ENCODE measurements around the gene TIRAP.
"Not testable (repeated sequence)": the region's sequence is repeated elsewhere in the genome, so short reads cannot be mapped to it uniquely, and the experiment has no call there.

The TIRAP gene

DNA sequence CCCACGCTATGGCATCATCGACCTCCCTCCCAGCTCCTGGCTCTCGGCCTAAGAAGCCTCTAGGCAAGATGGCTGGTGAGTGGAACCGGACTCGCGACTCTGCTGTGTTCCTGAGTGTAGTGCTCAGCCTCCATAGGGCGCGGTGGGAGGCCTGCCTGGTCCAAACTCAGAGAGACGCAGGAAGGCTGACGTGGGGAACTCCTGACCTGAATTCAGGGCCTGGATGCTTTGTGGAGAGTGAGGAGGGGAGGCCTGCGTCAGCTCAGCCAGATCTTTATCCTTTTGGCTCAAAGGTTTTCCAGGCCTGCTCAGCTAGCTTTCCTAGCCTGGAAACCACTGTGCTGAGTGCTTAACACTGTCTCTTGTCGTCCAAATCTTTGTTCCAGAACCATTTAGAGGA, 8.0 kb downstream of the TIRAP start:
- DNase-seq, result no peak

- DNase-seq, result no peak
Observed at GRCh38 chr11:126293726-126294125, 10.8 kb downstream of the TIRAP start.

DNA sequence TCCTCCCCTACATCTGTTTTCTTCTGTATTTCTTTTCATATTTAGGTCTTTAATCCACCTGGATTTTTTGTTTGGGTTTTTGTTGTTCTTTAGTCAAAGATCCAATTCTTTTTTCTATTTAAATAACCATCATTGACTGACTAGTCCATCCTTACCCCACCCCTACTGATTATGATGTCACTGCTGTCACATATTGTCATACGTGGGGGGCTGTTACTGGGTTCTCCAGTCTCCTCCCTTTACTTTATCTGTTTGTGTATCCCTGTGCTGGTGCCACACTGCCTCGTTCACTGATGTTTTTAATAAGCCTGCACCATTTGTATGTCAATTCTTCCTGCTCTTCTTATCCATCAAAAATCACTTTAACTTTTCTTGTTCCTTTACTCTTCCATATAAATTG, 14.1 kb downstream of the TIRAP start:
- no peak for DNase-seq

- peak; percentile 97 for DNase-seq
Observed at GRCh38 chr11:126303623-126304456, 20.9 kb downstream of the TIRAP start, which contains the start of gene DCPS. TSS of gene DCPS (plus strand) at chr11:126304060. CDS start at chr11:126304081, 21 bp downstream.

DNA sequence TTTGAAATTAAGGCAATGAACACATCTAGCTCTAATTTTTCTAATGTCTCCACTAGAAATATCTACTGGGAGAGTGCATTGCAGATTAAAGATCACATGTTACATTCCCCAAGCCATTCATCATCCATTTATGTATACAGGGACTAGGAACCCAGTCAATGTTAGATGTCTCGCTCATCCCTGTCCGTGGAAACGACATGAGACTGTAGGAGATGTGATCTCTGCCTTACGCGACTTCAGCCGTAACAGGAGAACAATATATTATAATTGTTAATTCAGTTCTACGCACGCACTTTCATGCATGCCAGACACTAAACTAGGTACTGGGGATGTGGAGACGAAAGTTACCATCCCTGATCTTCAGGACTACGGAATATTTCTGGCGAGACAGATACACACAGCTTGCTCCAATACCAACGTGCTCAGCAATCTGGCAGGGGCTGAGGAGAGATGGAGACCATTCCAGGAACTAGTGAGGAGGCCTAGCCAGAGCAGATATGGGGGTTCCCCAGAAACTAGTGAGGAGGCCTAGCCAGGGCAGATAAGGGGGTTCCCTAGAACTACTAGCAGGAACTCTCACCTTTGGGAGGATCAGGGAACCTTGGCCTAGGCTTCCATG, 21.7 kb downstream of the TIRAP start:
- DNase-seq, result no peak

DNA sequence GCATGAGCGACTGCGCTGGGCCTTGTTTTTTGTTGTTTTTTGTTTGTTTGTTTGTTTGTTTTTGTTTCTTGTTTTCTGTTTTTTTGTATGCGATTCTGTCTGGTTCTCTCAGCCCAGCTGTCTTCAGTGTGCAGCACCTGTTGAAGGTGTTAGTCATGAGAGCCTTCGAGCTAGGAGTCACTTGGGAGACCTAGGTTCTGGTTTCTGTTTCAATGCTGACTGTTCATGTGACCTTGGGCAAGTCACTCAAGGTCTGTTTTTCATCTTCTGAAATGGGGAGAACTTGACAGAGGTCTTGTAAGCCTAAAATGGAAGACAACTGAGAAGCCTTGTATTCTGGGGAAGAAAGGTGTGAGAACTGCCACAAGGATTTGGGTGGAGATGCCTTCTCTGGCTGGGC, 22.8 kb downstream of the TIRAP start:
- no peak for DNase-seq

DNA sequence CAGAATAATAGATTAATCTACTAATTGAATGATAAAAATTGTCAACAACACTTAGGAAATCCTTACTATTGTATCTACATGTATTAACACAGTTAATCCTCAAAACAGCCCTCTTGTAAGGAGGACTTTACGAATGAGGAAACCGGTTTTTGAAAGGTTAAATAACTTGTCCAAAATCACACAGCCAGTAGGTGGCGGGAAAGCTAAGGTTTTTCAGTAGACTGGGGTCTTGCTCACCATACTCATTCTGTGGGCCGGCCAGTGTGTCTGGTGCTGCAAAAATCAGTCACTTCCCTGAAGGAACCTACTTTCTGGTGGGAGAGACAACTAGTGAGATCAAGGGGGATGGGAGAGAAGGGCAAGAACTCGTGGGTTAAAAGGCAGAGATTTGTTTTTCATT, 24.8 kb downstream of the TIRAP start:
- DNase-seq, result peak; percentile 87

- DNase-seq, result no peak
Observed at GRCh38 chr11:126308271-126308671, 25.4 kb downstream of the TIRAP start.

- DNase-seq, result not testable (repeated sequence)
Observed at GRCh38 chr11:126308771-126309170, 25.9 kb downstream of the TIRAP start.

DNA sequence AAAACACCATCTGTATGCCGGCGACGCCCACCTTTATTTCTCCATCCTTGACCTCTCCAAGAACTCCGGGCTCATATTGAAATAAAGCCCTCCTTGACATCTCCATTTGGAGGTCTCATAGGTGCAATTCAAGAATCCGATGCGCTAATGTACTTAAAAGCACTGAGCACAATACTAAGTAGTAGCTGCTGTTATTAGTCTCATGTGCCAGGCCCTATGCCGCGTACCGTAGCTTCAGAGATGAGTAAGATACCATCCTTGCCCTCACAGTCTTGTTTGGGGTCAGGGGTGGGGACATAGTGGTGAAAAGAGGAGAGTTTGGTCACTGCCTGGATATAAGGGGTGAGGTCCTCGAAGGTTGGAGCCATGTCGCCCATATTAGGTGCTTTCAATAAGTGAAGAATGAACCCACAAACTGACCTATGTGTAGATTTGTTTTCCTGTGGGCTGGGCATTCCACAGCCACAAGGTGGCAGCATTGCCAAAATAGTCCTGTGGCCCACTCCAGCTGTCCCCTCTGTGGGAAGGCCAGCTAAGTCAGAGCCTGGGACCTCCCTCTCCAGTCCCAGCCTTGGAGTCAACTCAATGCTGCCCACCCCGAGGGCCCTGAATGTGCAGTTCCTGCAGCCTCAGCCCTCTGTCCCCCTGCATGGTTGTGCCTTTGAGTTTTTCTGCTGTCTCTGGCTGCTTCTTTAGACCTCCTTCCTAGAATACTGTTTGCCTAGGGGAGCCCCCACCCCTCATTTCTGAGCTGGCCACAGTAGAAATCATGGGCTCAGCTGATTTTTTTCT, 27.5 kb downstream of the TIRAP start:
- DNase-seq, result peak; percentile 90

- DNase-seq, result no peak
Observed at GRCh38 chr11:126310992-126311310, 28.1 kb downstream of the TIRAP start.

DNA sequence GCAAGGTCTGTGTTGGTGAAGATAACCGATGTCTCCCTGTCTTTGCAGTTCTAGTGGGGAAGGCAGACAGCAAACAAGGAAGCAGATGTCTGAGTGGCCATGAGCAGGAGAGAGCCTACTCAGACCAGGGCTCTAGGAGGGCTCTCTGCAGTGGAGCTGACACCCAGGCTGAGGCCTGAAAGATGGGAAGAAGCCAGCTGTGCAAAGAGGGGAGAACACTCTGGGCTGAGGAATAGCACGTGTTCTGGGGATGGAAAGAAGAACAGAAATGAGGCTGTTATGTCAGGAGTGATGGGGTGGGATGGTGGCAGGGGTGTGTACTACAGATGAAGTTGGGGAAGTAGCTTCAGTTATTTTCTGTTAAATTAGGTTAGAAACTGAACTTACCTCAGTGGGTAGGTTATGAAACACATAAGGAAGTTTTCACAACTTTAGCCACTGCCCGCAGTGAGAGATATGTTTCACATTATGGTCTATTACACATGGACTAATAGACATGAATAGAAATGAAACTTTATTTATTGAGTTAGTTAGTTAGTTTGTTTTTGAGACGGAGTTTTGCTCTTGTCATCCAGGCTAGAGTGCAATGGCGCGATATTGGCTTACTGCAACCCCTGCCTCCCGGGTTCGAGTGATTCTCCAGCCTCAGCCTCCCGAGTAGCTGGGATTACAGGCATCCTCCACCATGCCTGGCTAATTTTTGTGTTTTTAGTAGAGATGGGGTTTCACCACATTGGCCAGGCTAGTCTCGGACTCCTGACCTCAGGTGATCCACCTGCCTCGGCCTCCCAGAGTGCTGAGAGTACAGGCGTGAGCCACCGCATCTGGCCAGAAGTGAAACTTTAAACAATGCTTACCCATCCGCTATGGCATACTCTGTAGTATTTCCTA, 28.8 kb downstream of the TIRAP start:
- no peak for DNase-seq

DNA sequence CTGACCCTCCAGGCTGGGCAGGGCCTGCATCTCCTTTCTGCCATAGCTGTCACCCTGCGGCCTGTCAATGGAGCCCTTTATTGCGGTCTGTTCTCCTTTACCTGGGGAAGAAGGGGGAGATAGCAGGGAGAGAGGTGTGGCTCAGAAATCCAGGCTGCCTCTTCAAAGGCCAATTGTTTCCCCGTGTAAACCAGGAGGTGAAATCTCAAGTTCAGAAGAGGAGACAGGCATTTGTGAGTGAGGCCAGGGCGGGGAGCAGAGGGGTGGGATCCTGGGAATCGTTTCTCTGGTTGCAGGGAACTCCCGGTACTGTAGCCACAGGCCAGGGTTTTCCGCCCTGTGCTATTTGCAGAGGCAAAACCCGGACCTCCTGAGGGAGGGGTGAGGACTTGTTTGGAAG, 30.1 kb downstream of the TIRAP start:
- DNase-seq, result peak; percentile 77

GRCh38 chr11:126313826-126314225, 30.9 kb downstream of the TIRAP start:
- no peak for DNase-seq

DNA sequence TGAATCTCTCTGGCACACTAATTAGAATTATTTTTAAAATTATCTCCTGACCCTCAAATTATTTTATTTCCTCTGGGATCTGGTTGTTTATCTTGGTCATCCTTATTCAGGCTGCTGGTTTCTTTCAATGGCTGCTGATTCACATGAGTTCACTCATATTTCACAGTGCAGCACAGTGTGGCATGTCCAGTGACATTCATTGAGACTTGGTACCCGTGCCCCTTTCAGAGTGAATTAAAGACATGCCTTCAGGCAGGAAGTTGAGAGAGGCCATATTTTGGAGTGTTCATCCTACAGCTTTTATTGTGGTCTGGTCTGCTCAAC, 34.5 kb downstream of the TIRAP start:
- no peak for DNase-seq

DNA sequence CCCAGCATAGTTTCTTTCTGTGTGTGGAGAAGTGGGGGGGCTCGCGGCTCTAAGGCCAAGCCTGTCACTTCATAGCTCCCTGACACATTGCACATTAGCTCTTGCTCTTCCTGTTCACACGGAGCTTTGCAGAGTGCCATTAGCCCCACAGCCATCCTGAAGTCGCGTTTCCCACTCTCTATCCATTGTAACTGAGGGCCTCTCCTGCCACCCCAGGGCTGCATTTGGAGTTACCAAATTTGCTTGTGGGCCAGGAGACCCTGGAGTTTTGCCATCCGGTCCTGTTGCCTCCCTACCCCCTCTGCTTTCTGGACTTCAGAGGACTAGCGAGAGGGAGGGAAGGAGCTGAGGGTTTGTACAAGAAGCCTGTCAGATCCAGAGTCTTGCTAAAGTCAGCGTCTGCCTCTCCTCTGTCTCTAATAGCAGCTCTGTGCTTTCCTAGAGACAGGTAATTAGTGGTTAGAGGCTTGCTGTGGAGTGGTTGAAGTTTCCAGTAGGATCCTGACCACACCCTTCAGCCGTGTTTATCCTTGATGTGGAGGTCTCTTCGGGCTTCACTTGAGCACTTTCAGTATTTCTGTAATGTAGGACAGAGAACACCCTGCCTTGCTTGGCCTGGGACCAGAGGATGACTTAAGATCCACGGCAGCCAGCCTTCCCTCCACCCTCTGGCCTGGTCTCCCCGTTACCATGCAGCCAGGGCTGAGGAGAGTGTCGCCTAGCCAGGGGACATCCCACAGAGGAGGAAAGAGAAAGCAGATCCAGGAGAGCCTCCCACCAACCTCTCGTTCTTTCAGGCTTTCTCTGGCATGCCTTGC, 35.1 kb downstream of the TIRAP start:
- peak; percentile 87 for DNase-seq

DNA sequence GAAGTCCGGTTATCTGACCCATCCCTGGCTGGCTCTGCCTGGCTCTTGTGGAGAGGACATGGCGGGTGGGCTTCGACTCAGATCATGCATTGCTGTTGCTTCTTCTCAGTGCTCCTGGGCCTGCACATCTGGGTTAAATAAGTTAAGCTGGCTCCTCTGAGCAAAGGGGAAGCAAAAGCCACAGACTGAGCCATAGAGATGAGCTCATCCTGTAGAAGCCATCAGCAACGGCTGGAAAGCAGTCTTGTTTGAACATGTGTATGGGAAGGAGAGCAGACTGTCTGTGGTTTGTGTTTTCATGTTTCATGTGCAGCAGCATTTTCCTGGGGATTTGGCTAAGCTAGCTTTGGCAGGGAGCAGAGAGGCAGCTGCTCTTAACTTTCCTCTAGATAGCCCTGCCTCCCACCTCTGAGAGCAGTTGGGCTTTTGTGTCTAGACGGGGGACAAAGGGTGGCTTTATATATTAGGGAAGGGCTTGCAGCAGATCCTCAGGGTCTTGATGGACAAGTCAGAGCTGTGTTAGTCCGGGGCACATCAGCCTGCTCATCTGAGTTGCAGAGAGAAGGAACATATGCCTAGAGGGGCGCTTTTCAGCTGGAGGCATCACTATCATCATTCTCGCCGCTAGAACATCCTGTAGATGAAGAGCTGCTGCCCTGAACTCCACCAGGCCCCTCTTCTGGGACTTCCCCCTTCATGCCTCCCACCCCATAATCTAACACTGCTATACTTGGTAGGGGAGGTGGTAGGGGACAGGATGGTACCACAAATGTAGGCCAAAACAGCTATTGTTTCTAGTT, 35.9 kb downstream of the TIRAP start:
- peak; percentile 84 for DNase-seq

DNA sequence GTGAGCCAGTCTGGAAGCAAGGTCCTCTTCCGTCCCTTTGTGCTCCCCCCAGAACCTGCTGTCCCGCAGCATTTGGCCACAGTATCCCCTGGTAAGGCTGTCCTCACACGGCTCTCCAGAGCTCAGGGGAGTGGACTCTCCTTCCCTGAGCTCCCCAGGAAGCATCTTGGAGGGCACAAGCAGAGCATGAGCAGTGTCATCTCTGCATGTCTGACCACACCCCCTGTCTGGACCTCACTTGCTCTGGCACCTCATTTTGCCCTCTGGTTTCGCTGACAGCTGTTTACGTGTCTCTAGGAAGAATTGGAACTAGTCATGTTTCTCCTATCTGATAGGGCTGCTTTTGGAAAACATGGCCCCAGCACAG, 36.5 kb downstream of the TIRAP start:
- no peak for DNase-seq

GRCh38 chr11:126322996-126323395, 40.1 kb downstream of the TIRAP start:
- no peak for DNase-seq

GRCh38 chr11:126327281-126328000, 44.5 kb downstream of the TIRAP start:
- DNase-seq, result no peak

- peak; percentile 53 for DNase-seq
Observed at GRCh38 chr11:126328001-126328390, 45.1 kb downstream of the TIRAP start.
